Hematopoietic multipotent progenitor cell treated with erythropoietin and hydrocortisone succinate and interleukin-3 and kit ligand, for 15 days (in vitro differentiated cells): Measurements from ENCODE around the gene TRIM7.
"Not testable (repeated sequence)": the region's sequence is repeated elsewhere in the genome, so short reads cannot be mapped to it uniquely, and the experiment has no call there.

Experiments
- DNase-seq: peaks from one replicate; pipeline ENCODE4 v3.0.0-alpha.2; 2015; ENCODE audit warnings: low spot score

Gene TRIM7

DNA sequence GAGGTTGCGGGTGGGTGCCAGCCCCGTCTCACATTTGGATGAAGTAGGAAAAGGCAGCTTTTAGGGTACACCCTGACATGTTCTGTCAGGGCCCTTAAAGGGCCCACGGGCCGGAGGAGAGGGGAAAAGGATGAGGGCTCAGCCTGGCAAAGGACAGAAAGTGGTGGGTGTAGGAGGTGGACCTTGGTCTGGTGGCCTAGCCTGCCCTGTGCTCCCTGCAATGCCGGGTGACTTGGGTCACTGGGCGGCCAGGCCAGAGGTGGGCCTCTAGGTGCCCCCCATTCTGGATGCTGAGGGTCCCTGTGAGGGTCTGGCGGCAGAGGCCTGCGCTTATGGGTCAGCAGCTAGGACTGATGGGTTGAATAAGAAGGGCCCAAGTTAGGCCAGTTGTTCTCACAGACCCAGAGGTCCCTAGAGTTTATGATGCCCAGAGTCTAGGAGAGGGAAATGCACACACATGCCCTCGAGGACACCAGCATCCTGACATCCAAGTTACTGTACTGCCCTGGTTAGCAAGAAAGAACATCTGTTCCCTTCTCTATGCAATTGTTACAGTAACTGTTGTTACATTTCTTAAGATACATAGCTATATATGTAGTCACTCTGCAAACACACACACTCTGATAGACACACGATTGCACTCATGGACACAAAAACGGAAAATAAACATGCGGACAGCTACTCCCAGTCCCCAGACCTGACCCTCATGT is 12.5 kb downstream of the TRIM7 start:
- DNase-seq: no peak

DNA sequence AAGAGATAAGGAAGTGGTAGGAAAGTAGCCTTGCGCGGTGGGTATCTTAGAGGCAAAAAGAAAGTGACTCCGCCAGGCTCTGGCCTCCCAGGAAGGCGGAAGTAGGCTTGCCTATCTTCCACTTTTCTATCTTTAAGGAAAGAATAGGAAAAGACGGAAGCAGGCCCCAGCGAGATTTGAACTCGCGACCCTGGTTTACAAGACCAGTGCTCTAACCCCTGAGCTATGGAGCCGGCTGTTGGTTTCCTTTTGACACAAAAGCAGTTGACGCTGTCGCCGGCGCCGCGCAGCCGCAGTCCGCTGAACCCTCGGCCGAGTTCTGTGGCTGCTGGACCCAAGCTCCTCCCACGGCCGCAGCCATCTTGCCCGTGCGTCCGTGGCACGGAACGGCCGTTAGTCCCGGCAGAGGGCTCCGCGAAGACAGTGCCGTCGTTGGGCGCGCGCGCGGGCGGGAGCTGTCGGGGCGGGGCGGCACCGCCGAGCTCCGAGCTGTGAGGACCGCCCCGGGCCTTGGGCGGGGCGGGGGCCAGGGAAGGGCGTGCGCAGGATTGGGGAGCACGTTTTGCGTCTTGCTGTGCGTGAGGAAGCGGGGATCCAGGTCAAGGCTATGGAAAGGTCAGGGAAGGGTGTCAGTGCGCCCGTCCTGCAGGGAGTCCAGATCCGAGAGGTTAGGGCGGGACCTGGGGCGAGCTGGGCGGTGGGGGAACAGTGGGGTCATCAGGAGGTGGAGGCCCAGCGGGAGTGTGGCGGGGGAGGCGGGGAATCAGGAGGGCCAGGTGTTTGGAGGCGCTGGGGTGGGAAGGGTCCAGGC is 13.3 kb downstream of the TRIM7 start:
- DNase-seq: peak; percentile 96

DNA sequence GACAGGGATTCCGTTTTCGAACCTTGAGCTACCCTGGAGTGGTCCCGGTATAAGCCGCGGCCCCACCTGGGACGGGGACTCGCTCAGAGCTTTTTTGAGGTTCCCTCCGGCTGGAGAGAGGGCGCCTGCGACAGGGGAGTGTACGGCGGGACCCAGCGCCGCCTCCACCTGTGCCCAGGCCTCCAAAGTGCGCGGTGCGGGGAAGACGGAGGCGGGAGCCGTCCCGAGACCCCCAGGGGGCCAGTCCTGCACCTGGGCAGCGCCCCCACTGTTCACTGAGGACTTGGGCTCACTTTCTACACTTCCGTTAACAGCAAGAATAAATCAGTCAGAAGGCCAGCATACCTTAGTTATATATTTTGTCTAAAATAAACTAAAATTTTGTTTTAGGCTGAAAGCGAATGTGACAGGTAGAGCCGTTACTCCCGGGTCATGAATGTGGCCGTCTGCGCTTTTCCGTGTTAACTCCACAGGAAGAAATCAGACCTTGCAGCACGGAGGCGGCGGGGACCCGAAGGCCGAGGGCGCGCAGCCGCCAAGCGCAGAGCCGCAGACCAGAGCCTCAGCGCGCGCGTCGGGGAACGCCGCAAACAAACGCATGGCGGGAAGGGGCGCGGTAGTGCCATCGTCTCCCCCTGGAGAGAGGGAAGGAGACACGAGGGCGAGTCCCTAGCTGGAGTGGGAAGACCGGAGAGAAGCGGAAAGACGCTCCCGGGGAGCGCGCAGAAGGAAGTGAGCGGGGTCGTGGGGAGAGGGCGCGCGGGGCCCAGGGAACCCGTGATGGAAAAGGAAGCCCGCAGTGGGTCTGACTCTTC is 14.1 kb downstream of the TRIM7 start:
- peak; percentile 48 for DNase-seq

DNA sequence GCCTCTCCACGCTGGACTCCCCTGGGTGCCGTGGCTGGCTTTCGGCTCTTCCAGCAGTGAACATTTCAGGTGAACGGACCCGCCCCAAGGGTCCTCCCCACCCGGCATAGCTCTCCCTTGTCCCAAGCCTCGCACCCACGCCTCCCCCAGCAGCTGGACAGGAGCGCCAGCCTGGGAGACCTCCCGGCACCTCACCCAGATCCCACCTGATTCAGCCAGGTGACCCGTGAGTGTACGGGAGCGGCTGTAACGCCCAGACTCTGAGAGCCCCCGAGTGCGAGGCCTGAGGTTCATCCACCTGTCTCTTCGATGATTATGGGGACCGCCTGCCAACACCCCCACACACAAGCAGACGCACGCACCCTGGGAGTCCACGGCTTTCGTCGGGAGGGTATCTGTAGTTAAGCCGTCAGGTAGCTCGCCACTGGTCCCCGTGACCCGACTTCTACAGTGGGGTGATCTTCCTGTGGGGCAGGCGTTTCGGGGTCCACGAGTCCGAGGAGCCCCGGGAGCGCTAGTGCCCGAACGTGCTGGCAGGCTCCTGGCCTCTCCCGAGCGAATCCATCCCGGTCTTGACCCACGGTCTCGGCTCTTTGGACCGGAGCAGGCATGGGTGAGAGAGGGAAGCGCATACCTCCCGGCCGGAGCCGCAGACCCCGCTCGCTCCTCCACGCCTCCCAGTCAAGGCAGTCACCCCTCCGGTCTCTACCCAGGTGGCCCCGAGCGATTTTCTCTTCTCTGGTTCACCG is 14.9 kb downstream of the TRIM7 start:
- no peak for DNase-seq

DNA sequence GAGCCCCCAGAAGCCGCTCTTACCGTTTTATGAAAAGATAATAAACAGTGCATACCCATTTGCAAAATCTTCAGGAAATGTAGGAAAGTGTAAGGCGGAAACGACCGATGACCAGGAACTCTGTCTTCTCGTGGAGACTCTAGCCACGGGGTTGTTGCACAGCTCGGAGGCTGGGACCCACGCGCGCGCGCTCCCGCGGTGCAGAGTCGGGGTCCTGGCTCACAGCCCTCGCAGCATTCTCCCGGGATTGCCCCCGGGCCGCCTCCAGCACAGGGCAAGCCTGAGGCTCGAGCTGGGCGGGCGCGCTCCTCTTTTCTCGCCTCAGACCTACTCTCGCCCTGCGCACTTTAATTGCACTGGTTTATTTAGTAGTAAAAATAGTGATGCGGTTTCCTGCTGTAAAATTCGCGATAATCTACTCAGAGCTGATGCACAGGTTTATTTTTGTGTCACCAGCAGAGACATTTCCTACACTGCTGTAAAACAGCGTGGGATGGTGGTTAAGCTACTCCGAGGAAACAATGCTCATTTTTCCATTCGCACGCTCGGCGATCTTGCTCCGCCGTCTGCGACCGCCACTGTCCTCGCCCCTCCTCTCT is 15.5 kb downstream of the TRIM7 start:
- DNase-seq: no peak

DNA sequence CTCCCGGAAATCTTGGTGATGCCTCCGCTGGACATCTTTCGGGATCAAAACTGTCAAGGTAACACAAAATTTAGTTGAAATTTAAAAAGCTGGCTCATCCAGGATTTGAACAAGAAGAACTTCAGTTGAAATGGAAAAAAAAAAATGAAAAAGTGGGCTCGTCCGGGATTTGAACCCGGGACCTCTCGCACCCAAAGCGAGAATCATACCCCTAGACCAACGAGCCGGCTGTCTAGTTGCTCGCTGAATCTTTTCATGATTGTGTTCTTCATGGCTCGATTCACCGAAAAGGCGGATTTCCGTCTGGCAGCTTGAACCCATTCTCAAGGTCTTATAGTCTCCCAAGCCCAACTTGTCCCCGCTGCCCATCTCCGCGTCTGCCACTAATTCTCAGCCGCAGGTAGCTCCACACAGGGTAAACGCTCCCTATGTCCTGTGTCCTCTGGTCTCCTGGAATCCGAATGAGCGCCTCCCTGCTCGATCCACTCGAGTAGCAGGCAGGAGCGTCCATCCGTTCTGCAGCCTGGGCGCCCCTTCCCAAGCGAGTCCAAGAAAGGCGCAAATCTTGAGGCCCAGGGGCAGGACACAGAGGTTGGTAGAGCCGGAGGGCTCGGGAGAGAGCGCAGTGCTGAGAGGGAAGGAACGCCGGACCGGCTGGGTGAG is 16.2 kb downstream of the TRIM7 start:
- peak; percentile 84 for DNase-seq

DNA sequence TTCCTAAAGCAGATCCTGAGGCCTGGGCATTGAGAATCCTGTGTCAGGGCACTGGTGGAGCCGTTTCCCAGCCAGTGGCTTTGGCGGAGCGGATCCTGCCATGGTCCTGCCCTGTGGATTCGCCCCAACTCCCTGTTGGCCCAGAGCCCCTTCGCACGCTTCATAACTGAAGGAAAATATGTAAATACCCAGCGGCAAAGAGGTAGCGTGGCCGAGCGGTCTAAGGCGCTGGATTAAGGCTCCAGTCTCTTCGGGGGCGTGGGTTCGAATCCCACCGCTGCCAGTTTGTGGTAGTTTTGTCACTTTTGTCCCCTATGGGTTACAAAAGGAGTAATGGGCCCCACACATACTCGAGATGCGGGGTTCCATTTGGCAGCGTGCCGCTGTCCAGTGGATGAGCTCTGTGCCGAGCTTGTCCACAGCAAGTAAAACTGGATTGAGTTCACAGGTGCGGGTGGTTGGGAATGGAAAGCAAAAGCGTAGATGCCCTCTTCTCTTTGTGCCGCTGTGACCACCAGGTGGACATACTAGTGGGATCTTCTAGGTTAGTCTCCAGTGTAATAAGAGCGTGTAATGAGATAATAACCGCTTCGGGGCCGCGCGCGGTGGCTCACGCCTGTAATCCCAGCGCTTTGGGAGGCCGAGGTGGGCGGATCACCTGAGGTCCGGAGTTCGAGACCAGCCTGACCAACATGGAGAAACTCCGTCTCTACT is 17.3 kb downstream of the TRIM7 start:
- DNase-seq: peak; percentile 62

DNA sequence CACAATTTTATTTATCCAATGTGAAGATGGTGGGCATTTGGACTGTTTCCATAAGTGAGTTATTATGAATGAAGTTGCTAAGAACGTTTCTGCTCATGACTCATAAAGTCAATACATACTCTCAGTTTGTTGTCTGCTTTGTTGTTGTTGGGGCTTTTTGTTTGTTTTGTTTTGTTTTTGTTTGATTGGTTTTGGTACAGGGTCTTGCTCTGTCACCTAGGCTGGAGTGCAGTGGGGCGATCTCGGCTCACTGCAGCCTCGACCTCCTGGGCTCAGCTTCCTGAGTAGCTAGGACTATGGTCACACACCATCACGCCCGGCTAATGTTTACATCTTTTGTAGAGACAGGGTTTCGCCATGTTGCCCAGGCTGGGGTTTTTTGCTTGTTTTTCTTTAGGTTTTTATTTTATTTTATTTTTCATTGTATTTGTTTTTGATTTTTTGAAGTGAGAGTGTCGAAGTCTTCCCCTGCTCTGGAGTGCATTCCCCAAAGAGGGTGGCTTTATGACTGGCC is 18.0 kb downstream of the TRIM7 start:
- no peak for DNase-seq

DNA sequence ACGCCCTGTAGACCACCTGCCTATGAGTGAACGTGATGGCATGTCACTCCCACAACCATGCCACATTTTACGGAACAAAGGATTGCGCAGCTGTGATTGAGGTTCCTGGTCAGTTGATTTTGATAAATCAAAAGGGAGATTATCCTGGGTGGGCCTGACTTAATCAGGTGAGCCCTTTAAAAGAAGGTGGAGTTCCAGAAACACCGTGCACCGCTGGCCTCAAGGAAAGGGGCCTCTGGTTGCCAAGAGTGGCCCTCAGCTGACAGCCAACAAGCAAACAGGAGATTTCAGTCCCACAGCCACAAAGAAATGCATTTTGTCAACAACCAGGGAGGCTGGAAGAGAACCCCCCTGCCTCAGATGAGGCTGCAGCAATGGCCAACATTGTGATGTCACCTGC is 19.0 kb downstream of the TRIM7 start:
- no peak for DNase-seq

DNA sequence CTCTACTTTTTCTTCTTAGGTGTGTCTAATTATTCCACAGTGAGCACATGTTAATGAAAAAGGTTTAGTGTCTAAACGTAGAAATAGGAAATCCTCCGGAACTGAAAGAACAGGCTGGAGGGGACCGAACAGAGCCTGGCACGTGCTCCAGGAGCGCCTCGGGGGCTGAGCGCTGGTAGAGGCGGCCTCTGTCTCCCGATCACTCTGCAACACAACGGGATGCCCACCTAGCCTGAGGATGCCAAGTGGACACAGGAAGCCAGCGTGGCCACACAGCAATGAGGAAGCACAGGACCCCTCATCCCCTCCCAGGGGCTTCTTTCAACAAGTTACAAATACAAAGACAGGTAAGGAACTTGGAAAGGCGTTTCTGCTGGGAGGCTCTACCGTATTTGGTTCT is 19.4 kb downstream of the TRIM7 start:
- DNase-seq: no peak

DNA sequence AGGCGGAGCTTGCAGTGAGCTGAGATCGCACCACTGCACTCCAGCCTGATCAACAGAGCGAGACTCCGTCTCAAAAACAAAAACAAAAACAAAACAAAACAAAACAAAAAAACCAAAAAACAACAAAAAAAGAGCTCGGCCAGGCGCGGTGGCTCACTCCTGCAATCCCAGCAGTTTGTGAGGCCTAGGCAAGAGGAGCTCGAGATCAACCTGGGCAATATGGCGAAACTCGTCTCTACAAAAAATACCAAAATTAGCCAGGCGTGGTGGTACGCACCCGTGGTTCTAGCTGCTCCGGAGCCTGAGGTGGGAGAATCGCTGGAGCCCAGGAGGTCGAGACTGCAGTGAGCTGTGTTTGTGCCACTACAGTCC is 20.2 kb downstream of the TRIM7 start:
- DNase-seq: no peak

DNA sequence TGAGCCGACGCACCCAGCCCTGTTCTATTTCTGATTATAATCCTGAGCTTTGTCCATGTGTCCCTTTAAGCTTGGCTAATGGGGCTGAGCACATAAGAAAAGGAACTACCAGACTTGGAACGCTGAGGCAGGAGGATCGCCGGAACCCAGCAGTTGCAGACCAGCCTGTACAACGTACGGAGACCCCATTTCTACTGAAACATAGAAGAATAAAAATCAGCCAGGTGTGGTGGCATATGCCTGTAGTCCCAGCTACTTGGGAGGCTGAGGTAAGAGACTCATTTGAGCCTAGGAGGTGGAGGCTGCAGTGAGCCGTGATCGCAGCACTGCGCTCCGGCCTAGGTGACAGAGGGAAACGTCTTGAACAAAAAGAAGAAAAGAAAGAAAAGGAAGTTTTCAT is 22.3 kb downstream of the TRIM7 start:
- no peak for DNase-seq

DNA sequence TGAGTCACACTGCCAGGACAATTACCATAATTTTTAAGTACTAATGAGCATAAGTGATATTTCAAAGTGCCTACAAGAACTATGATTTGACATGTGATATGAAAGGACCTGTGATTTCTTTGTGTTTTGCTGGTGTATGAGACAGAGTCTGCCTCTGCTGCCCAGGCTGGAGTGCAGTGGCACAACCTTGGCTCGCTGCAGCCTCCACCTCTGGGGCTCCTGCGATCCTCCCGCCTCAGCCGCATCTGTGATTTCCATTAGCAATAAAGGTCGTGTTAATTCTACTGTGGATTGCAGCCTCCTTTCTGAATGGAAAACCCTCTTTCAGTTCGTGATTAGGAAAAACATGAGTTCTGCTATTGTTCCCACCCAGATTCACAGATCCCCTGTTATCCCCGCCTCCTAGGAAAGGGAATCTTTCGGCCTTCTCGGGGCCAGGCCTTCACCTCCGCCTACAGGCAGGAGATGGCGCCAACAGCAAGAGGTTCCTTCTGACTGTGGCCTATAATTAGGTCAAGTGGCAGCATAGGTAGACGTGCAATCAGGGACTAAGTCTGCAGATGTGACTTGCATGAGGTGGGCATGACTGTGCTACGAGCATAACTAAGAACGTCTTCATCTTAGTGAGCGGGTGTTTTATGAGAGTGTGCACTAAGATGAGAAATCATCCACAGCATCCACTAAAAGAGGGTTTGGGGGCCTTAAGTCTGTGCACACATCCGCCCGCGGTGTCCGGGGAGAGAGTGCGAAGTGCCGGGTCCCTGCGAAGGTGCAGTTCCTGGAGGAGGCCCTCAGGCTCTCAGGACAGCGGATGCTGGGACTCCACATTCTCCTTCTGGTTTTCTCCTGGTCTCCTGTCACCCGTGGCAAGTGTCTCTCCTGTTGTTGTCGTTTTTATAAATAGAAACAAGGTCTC is 23.1 kb downstream of the TRIM7 start:
- peak; percentile 69 for DNase-seq

DNA sequence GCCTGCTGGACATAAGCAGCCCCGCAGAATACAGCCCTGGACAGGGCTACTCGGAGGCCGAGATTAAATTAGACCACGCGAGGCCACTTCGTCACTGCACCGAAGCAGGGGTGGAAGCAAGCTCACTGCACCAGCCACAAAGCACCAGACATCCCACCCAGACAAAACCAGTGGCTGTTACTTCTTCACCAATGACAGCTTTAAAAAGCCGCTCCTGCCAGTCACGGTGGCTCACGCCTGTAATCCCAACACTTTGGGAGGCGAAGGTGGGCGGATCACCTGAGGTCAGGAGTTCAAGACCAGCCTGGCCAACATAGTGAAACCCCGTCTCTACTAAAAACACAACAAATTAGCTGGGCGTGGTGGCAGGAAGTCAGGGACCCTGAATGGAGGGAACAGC is 27.4 kb downstream of the TRIM7 start:
- DNase-seq: not testable (repeated sequence)

DNA sequence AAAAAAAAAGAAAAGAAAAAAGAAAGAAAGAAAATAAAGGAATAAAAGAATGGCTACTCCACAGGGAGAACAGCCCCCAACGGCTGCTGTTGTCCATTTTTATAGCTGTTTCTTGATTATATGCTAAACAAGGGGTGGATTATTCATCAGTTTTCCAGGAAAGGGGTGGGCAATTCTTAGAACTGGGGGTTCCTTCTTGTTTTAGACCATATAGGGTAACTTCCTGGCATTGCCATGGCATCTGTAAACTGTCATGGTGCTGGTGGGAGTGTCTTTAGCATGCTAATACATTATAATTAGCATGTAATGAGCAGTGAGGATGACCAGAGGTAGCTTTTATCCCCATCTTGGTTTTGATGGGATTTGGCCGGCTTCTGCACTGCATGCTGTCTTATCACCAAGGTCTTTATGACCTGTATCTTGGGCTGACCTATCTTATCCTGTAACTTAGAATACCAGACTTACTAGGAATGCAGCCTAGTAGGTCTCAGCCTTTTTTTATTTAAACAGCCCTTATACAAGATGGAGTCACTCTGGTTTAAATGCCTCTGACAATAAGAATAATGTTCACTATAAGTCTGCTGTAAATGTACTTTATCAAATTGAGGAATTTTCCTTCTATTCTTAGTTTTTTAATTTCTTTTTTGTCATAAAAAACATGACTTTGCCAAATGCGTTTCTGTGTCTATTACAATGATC is 28.6 kb downstream of the TRIM7 start:
- no peak for DNase-seq

DNA sequence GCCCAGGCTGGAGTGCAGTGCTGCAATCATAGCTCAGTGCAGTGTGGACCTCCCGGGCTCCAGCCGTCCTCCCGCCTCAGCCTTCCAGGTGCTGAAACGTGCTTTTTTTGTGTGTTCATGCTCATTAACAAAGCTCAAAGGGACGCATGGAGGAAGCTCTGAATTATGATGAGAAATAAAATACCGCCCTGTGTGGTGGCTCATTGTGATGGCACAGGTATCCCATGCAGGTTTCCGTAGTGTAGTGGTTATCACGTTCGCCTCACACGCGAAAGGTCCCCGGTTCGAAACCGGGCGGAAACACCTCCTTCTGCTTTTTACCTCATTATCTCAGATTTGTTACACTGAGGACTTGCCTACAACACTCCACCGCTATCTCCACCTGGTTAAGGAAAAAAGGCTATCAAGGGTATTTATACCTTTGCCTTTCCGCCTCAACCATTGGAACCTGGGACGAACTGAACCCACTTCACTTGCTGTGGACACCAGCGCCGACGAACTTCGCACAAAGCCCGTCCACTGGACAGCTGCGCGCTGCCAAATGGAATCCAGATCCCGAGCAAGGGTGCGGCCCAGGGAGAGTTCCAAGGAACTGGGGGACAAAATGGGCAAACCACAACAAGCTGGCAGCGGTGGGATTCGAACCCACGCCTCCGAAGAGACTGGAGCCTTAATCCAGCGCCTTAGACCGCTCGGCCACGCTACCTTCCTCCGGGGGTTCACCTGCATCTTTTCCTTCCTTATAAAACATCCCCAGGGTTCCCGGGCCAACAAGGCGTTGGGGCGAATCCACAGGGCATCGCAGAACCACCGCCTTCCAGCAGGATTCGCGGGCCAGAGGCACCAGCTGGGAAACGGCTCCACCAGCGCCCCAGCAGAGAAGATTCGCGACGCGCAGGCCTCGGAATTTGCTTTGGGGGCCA is 31.3 kb downstream of the TRIM7 start:
- peak; percentile 18 for DNase-seq

DNA sequence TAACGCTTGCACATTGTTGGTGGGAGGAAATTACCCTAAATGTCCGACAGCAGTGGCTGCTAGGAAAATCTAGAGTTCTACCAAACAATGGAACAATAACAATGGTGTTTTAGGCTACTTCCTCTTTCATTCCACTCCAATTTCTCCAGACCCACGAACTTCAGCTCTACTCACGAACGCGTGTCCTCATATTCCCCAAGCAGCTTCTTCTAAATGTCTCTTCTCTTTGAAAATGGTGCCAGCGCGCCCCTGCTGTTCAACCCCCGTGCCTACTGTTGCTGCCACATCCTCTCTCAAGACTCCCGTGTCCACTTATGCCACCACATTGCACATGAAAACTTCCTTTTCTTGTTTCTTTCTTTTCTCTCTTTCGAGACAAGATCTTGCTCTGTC is 32.0 kb downstream of the TRIM7 start:
- peak; percentile 35 for DNase-seq
